Brain pericyte (primary cell): ENCODE results near the gene CD86.
"Not testable (repeated sequence)": the region's sequence is repeated elsewhere in the genome, so short reads cannot be mapped to it uniquely, and the experiment has no call there.

Source experiments
- DNase-seq: peaks from one replicate; pipeline ENCODE4 v3.0.0-alpha.2; 2012; ENCODE audit warnings: low read depth, low spot score

The CD86 gene

DNA sequence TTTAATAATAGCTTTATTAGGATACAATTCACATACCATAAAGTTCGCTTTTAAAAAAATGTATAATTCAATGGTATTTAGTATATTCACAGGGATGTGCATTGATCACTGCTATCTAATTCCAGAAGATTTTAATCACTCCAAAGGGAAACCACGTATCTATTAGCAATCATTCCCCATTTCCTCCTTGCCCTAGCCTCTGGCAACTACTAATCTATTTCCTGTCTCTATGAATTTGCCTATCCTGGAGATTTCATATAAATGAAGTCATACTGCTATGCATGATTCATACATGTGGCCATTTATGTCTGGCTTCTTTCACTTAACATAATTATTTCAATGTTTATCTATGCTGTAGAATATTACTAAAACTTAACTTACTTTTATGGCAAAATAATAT is 96.3 kb downstream of the CD86 start:
- no peak for DNase-seq

DNA sequence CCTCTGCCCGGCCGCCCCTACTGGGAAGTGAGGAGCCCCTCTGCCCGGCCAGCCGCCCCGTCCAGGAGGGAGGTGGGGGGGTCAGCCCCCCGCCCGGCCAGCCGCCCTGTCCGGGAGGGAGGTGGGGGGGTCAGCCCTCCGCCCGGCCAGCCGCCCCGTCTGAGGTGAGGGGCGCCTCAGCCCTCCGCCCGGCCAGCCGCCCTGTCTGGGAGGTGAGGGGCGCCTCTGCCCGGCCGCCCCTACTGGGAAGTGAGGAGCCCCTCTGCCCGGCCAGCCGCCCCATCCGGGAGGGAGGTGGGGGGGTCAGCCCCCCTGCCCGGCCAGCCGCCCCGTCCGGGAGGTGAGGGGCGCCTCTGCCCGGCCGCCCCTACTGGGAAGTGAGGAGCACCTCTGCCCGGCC is 109.8 kb downstream of the CD86 start:
- not testable (repeated sequence) for DNase-seq

DNA sequence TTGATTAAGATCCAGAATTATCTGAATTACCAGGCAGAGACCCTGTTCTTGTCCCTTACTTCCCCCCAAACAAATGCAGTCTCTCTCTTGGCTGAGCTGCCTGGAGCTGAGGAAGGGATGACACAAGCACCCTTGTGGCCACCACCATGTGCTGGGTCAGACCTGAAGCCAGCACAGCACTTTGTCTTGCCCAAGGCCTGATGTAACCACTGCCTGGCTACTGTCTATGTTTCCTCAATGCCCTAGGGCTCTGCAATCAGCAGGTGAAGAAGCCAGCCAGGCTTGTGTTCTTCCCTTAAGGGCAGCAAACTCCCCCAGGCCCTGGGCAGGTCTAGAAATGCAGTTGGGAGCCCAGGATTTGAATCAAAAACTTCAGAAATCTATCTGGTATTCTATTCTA is 112.5 kb downstream of the CD86 start:
- DNase-seq, result no peak

DNA sequence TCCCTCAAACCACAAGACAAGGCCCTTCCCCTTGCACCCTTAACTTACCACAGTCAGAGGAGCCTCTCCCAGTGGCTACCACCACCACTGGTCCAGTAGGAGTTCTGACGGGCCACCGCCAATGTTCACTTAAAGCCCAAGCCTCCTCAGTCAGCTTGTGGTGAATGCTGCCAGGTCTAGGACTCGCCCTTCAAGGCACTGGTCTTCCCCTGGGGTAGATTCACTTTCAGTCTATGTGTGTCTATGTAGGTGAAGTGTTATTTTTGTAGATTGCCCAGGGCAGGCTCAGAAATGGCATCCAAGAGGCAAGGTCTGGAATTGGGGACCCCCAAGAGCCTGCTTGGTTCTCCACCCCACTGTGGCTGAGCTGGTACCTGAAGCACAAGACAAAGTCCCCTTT is 112.9 kb downstream of the CD86 start:
- DNase-seq, result no peak

DNA sequence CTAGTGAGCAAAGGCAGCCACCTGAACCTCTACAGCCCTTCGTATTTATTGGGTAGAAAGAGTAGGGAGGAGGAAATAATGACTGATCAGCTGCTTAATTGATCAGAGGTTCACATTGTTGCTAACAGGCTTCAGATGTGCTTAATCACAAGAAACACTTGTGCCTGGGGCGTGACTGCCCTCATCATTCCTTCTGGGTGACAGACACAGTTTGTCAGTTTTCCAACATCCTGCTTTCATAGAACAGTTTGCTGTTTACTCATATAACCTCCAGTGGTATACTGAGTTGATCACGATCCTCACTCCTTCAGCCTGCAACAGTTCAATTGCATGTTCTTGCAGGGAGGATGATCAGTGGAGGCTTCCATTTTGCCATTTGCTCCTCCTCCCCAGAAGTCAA is 114.7 kb downstream of the CD86 start:
- DNase-seq, result no peak
